IMR-90 (cell line): ENCODE results near the gene CLDN7. TPM values are rescaled to one million over a fixed set of nuclear protein-coding genes. Genes with fewer than 3 reads are reported as not detected.

ENCODE experiments used
- ATAC-seq: fragments of 200-7000 bp; cut with Tn5 transposase; 2 replicates; pipeline ENCODE4 v1.9.1; 2020; ENCODE audit warnings: low read depth, mild to moderate bottlenecking, moderate library complexity
- BruUV-seq: library from RNA; stranded (reverse); fragments of 400-500 nt; replicated peaks from 2 replicates; lab custom pipeline; 2021; lab: Mats Ljungman, UMichigan
- CTCF ChIA-PET: fragments of 300-600 bp; formaldehyde crosslinking; extraction: SDS; loops from one replicate; lab custom pipeline; 2021; ENCODE audit warnings: antibody characterized with exemption; lab: Yijun Ruan, JAX
- POLR2A ChIA-PET: fragments of 300-600 bp; sonication (Branson Sonifier 250); formaldehyde crosslinking; loops from one replicate; lab custom pipeline; 2022; ENCODE audit warnings: antibody characterized with exemption; ENCODE audit not compliant: unreplicated experiment; lab: Charles Lee
- DNase-seq: peaks from one replicate; pipeline ENCODE4 v3.0.0; 2013
- H2AFZ ChIP-seq: replicated peaks from 2 replicates; pipeline ENCODE3; 2013; ENCODE audit warnings: low read length, mild to moderate bottlenecking; ENCODE audit not compliant: poor library complexity
- H2AK5ac ChIP-seq: 2 replicates; pipeline ENCODE4 v1.6.1; 2013; ENCODE audit warnings: low read depth, low read length, inconsistent platforms
- H2AK9ac ChIP-seq: replicated peaks from 2 replicates; pipeline ENCODE3; 2013; ENCODE audit warnings: mild to moderate bottlenecking, low read depth, low read length, moderate library complexity; ENCODE audit not compliant: poor library complexity
- H2BK120ac ChIP-seq: 2 replicates; pipeline ENCODE4 v1.6.1; 2013; ENCODE audit warnings: low read depth, low read length, inconsistent platforms
- H2BK15ac ChIP-seq: 3 replicates; pipeline ENCODE4 v1.6.1; 2013; ENCODE audit warnings: low read depth, low read length, inconsistent platforms
- H2BK20ac ChIP-seq: 2 replicates; pipeline ENCODE4 v1.6.1; 2013; ENCODE audit warnings: low read depth, mild to moderate bottlenecking, inconsistent platforms, low read length, moderate library complexity
- H2BK5ac ChIP-seq: 2 replicates; pipeline ENCODE4 v1.6.1; 2013; ENCODE audit warnings: mild to moderate bottlenecking, low read depth, low read length, inconsistent platforms; ENCODE audit not compliant: poor library complexity, severe bottlenecking
- H3K14ac ChIP-seq: replicated peaks from 2 replicates; pipeline ENCODE4 v1.6.1; 2013; ENCODE audit warnings: low read depth, low read length, inconsistent platforms
- H3K18ac ChIP-seq: 2 replicates; pipeline ENCODE4 v1.6.1; 2013; ENCODE audit warnings: low read depth, low read length, control low read depth
- H3K23ac ChIP-seq: 2 replicates; pipeline ENCODE4 v1.6.1; 2013; ENCODE audit warnings: low read depth, low read length, inconsistent platforms
- H3K27ac ChIP-seq: 2 replicates; pipeline ENCODE4 v1.5.1; 2013; ENCODE audit warnings: mild to moderate bottlenecking, control low read depth, low read length; ENCODE audit not compliant: insufficient read depth
- H3K27me3 ChIP-seq: 2 replicates; pipeline ENCODE4 v1.6.1; 2013; ENCODE audit warnings: low read length; ENCODE audit not compliant: control insufficient read depth, insufficient read depth
- H3K36me3 ChIP-seq: 2 replicates; pipeline ENCODE4 v1.6.1; 2013; ENCODE audit warnings: low read length, mixed read lengths; ENCODE audit not compliant: control insufficient read depth, insufficient read depth
- H3K4ac ChIP-seq: 2 replicates; pipeline ENCODE4 v1.6.1; 2013; ENCODE audit warnings: low read depth, low read length, inconsistent platforms
- H3K4me1 ChIP-seq: 2 replicates; pipeline ENCODE4 v1.6.1; 2013; ENCODE audit warnings: low read length, mixed read lengths; ENCODE audit not compliant: control insufficient read depth, insufficient read depth
- H3K4me2 ChIP-seq: 2 replicates; pipeline ENCODE4 v1.6.1; 2013; ENCODE audit warnings: low read depth, mild to moderate bottlenecking, control low read depth, low read length, moderate library complexity
- H3K4me3 ChIP-seq: 2 replicates; pipeline ENCODE4 v1.5.1; 2013; ENCODE audit warnings: low read depth, mild to moderate bottlenecking, control low read depth, low read length, moderate library complexity; ENCODE audit not compliant: insufficient read depth
- H3K56ac ChIP-seq: 2 replicates; pipeline ENCODE4 v1.6.1; 2013; ENCODE audit warnings: low read length, inconsistent platforms; ENCODE audit not compliant: insufficient read depth; ENCODE audit errors: extremely low read depth
- H3K79me1 ChIP-seq, 2 experiments: 2 replicates each; pipeline ENCODE4 v1.6.1; 2013; ENCODE audit warnings: low read length in 2 of 2, inconsistent platforms in 1 of 2, low read depth in 1 of 2
- H3K9ac ChIP-seq: 2 replicates; pipeline ENCODE4 v1.6.1; 2013; ENCODE audit warnings: low read depth, low read length, control low read depth
- H3K9me1 ChIP-seq: 2 replicates; pipeline ENCODE4 v1.6.1; 2013; ENCODE audit warnings: low read length, inconsistent platforms; ENCODE audit not compliant: insufficient read depth
- H3K9me3 ChIP-seq: 2 replicates; pipeline ENCODE4 v1.6.1; 2013; ENCODE audit warnings: low read length; ENCODE audit not compliant: control insufficient read depth, insufficient read depth
- H4K20me1 ChIP-seq: 2 replicates; pipeline ENCODE4 v1.6.1; 2013; ENCODE audit warnings: low read length, inconsistent platforms; ENCODE audit not compliant: insufficient read depth
- H4K5ac ChIP-seq: 2 replicates; pipeline ENCODE4 v1.6.1; 2013; ENCODE audit warnings: mild to moderate bottlenecking, low read depth, low read length, control low read depth
- H4K8ac ChIP-seq, 2 experiments: 2 replicates each; pipeline ENCODE4 v1.6.1; 2013; ENCODE audit warnings: low read depth in 2 of 2, low read length in 2 of 2, control low read depth in 1 of 2, inconsistent platforms in 1 of 2
- H4K91ac ChIP-seq: 2 replicates; pipeline ENCODE4 v1.6.1; 2013; ENCODE audit warnings: low read depth, low read length, inconsistent platforms; ENCODE audit not compliant: insufficient read depth
- BHLHE40 ChIP-seq: fragments of 150-350 bp; IDR thresholded peaks from 2 replicates; pipeline ENCODE4 v1.6.1; 2016; ENCODE audit warnings: mild to moderate bottlenecking, low read depth, low read length
- CEBPB ChIP-seq: IDR thresholded peaks from 2 replicates; pipeline ENCODE4 v1.6.1; 2012; ENCODE audit warnings: low read depth, low read length, improper control_type of control experiment
- FOS ChIP-seq: fragments of 150-350 bp; IDR thresholded peaks from 2 replicates; pipeline ENCODE4 v1.6.1; 2016; ENCODE audit warnings: low read depth, low read length
- MAZ ChIP-seq: IDR thresholded peaks from 2 replicates; pipeline ENCODE4 v1.6.1; 2012; ENCODE audit warnings: low read depth, mild to moderate bottlenecking, low read length, improper control_type of control experiment, moderate library complexity, borderline replicate concordance
- NFE2L2 ChIP-seq: fragments of 150-350 bp; IDR thresholded peaks from 2 replicates; pipeline ENCODE4 v1.6.1; 2016; ENCODE audit warnings: low read depth, mild to moderate bottlenecking, low read length
- POLR2A ChIP-seq: IDR thresholded peaks from 2 replicates; pipeline ENCODE4 v1.6.1; 2012; ENCODE audit warnings: mild to moderate bottlenecking, low read depth, low read length
- RCOR1 ChIP-seq: IDR thresholded peaks from 2 replicates; pipeline ENCODE4 v1.6.1; 2012; ENCODE audit warnings: mild to moderate bottlenecking, low read length, improper control_type of control experiment; ENCODE audit not compliant: insufficient replicate concordance
- RFX5 ChIP-seq: IDR thresholded peaks from 2 replicates; pipeline ENCODE4 v1.8.0; 2012; ENCODE audit warnings: low read depth, mild to moderate bottlenecking, low read length, moderate library complexity
- WGBS, 2 experiments: methylation state at CpG; one replicate each; pipeline versions ENCODE4 v1.1.5 to v1.1.7; 2013; ENCODE audit warnings: missing lambda C conversion rate in 2 of 2; ENCODE audit not compliant: insufficient read length in 1 of 2; ENCODE audit errors: extremely low coverage in 2 of 2; 5-methylcytosine and 5-hydroxymethylcytosine counted together
- dilution Hi-C: fragments of 300-500 bp; cut with HindIII; formaldehyde crosslinking; loops from one replicate; pipeline ENCODE4 v1.14.3; 2018; ENCODE audit warnings: low sequenced_read_pairs; ENCODE audit not compliant: unreplicated experiment
- in situ Hi-C: fragments of 300-500 bp; cut with MboI; formaldehyde crosslinking; loops from 3 replicates; pipeline ENCODE4 v1.14.3; 2019; ENCODE audit warnings: low sequenced_read_pairs, inconsistent platforms, mixed read lengths
- intact Hi-C: fragments of 100-400 bp; cut with micrococcal nuclease; formaldehyde crosslinking; loops from 2 replicates; pipeline ENCODE4 v1.10.0; 2022
- polyA plus RNA-seq, 3 experiments: library from polyadenylated mRNA; depleted of rRNA; stranded (reverse); fragments of >200 nt; gene quantifications; 2 replicates each; pipeline ENCODE4 v1.2.3, GENCODE V29; 2012; ENCODE audit warnings: low replicate concordance in 1 of 3
- total RNA-seq: library from RNA; depleted of rRNA; stranded (reverse); fragments of >200 nt; gene quantifications from 2 replicates; pipeline ENCODE4 v1.2.3, GENCODE V29; 2012
- TF ChIP-seq, protein P1 (sequence below): fragments of 150-350 bp; IDR thresholded peaks from 2 replicates; pipeline ENCODE4 v1.6.1; 2017; ENCODE audit warnings: mild to moderate bottlenecking, antibody characterized with exemption, low read length, low read depth
- TF ChIP-seq, protein P2 (sequence below): fragments of 150-350 bp; IDR thresholded peaks from 2 replicates; pipeline ENCODE4 v1.6.1; 2016; ENCODE audit warnings: low read depth, mild to moderate bottlenecking, low read length, moderate library complexity, borderline replicate concordance

The CLDN7 gene
- total and polyA plus RNA-seq, 2 of the 4 experiments (the other 2 are of a cell fraction) = 1.4 TPM

DNA sequence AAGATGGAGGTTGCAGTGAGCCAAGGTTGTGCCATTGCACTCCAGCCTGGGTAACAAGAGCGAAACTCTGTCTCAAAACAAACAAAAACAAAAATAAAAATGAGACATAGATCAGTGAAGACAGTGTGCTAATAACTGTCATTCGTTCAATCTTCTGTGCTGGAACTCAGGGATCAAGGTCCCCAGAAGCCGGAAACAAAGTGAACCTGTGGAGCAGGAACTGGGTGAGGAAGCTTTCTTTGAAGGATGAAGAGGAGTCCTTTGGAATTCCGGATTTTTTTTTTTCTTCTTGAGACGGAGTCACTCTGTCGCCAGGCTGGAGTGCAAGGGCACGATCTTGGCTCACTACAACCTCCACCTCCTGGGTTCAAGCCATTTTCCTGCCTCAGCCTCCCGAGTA lies 17.2 kb upstream of the CLDN7 start:
- H4K91ac ChIP-seq = no peak overlapping the region
- peaks cover 20% of the 10 kb centered on the region; the same call in 1 of the 2 replicates for H3K27me3 ChIP-seq
- no peak overlapping the region for H2BK15ac ChIP-seq
- H3K9me3 ChIP-seq = no peaks in the 10 kb centered on the region
- H2AK9ac ChIP-seq = no peak overlapping the region
- H3K4me2 ChIP-seq = no peak overlapping the region
- H3K9me1 ChIP-seq = no peaks in the 10 kb centered on the region
- intact Hi-C loops = no loop called here
- H3K9ac ChIP-seq = no peak overlapping the region
- no peak overlapping the region for H3K14ac ChIP-seq
- ChIA-PET POLR2A (no interaction called here), CTCF (no interaction called here)
- H4K5ac ChIP-seq = no peak overlapping the region
- TF ChIP-seq FOS (no peak), POLR2A (no peak), RCOR1 (no peak), MAZ (no peak), RFX5 (no peak), BHLHE40 (no peak), CEBPB (no peak), NFE2L2 (no peak)
- TF ChIP-seq, protein P1, sequence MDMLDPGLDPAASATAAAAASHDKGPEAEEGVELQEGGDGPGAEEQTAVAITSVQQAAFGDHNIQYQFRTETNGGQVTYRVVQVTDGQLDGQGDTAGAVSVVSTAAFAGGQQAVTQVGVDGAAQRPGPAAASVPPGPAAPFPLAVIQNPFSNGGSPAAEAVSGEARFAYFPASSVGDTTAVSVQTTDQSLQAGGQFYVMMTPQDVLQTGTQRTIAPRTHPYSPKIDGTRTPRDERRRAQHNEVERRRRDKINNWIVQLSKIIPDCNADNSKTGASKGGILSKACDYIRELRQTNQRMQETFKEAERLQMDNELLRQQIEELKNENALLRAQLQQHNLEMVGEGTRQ = no peak
- TF ChIP-seq, protein P2, sequence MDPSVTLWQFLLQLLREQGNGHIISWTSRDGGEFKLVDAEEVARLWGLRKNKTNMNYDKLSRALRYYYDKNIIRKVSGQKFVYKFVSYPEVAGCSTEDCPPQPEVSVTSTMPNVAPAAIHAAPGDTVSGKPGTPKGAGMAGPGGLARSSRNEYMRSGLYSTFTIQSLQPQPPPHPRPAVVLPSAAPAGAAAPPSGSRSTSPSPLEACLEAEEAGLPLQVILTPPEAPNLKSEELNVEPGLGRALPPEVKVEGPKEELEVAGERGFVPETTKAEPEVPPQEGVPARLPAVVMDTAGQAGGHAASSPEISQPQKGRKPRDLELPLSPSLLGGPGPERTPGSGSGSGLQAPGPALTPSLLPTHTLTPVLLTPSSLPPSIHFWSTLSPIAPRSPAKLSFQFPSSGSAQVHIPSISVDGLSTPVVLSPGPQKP = no peak
- no peak overlapping the region for H2BK5ac ChIP-seq
- no peak overlapping the region for H3K4ac ChIP-seq
- no peak overlapping the region for H2AFZ ChIP-seq
- no peak overlapping the region for H2BK20ac ChIP-seq
- no peaks in the 10 kb centered on the region for H4K20me1 ChIP-seq
- no peaks in the 10 kb centered on the region for H3K79me1 ChIP-seq
- BruUV-seq = no TSS peak
- no peak overlapping the region for H2AK5ac ChIP-seq
- H4K8ac ChIP-seq = no peak overlapping the region
- ATAC-seq = no peak
- peaks cover 2% of the 10 kb centered on the region; the same call in 1 of the 2 replicates for H3K4me1 ChIP-seq
- dilution Hi-C loops = no loop called here
- no CpG with 5 or more reads among the region's 8 CpGs for WGBS, 2 experiments
- H3K4me3 ChIP-seq = no peak overlapping the region
- in situ Hi-C loops = loop anchor here (5.0 kb wide), 1 partner anchor 53 kb away; no protein-coding TSS in a partner anchor
- no peak overlapping the region for H3K23ac ChIP-seq
- H3K36me3 ChIP-seq = no peaks in the 10 kb centered on the region
- H2BK120ac ChIP-seq = no peak overlapping the region
- H3K27ac ChIP-seq = no peak overlapping the region
- DNase-seq = no peak
- no peak overlapping the region for H3K18ac ChIP-seq
- H3K56ac ChIP-seq = no peak overlapping the region
